NCI-H1092 (cell line): ENCODE data around the gene NUP210.
"Not testable (repeated sequence)": the region's sequence is repeated elsewhere in the genome, so short reads cannot be mapped to it uniquely, and the experiment has no call there.

Experiments
- DNase-seq: peaks from one replicate; lab custom pipeline; 2025; lab: John Stamatoyannopoulos, UW

The NUP210 gene

DNA sequence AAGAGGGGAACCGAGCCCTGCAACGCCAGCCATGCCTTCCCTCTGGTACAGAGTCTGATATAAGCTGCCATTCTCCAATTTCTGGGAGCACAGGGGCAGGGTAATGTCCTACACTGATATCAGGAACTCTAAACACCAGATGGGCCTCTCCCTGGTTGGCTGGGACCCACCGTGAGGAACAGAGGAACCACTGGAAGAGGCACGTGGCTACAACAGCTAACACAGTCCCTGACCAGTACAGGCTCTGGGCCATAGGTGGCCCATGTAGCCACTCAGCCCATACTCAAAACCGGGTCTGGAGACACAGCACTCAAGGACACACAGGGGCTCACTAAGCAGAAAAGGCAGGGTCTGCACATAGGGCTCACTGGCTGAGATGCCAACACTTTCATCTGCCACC, 13.9 kb downstream of the NUP210 start:
- no peak for DNase-seq

DNA sequence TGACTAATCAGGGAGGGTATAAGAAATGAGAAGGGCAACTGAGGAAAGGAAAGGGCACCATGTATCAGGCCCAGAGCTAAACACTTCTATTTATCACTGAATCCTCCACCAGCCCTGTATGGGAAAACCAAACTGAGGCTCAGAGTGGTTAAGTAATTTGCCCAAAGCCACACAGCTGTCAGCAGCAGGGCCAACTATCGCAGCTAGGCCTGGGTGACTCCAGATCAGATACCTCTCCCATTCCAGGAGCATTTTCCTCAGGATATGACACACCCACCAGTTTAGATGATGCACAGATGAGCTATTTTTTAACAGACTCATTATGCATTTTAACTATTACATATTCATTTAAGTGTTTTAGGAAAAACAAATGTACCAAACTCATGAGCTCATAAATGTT, 14.5 kb downstream of the NUP210 start:
- no peak for DNase-seq

DNA sequence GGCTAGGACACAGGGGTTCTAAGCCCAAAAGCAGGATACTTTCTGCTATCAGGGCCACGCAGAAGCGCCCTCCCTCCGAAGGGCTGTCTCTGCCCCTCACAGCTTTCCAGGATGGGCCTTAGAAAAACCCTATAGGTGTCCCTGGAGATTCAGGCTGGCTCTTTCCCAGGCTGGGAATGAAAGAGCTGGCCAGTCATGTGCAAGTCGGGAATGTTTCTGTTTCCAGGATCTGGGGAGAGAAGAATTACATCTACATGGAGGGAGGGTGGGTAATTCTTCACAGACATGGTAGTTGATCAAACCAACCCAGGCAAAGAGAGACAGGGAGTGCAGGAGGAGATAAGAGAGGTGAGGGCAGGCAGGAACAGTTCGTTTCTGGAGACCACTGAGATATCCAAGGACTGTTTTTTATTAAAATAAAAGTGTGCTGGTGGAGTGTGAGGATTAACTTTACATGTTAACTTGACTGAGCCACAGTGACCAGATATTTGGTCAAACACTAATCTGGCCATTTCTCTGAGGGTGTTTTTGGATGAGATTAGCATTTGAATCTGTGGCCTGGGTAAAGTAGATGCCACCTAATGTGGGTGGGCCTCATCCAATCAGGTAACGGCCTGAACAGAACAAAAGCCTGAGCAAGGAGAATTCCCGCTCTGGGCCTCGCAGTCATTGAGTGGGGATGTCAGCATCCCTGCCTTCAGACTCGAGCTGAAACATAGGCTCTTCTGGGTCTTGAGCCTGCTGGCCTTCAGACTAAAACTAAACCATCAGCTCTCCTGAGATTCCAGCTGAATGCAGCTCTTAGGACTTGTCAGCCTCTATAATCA, 15.3 kb downstream of the NUP210 start:
- no peak for DNase-seq

DNA sequence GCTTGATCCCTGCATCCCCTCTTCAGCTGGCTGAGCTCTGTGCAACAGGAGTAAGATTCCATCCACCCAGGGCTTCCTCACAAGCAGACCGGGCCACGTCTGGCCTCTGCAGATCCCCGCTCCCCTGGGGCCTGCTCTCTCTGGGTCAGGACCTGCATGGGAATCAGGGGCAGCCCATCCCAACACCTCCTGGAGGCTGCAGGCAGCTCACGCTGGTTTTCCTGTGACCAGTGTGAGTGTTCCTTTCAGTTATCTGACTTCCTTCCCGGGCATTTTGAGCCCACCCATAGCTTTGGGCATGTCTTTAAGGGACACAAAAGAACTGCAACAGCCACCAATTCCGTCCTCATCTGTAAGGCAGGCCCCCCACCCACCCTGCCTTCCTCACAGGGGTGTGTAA, 16.3 kb downstream of the NUP210 start:
- no peak for DNase-seq

DNA sequence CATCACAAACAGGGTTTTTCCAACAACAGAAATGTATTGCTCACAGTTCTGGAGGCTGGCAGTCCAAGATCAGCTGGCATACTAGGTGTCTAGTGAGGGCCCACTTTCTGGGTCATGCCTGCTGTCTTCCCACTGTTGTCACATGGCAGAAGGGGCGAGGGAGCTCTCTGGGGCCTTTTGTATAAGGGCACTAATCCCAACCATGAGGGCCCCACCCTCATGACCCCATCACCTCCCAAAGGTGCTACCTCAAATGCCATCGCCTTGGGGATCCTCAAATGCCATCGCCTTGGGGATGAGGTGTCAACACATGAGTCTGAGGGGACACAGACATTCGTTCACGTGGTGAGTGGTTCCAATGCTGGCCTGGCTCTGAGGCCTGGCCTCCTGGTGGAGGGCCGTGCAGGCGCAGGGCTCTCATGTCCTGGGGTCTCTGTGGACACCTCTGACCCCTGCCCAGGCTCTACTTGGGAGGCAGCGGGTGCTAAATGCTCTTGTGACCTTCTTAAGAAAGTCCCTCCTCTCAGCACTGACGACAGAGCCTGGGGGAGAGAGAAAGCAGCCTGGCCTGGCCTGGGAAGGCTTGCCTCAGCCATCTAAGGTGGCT, 16.8 kb downstream of the NUP210 start:
- no peak for DNase-seq

DNA sequence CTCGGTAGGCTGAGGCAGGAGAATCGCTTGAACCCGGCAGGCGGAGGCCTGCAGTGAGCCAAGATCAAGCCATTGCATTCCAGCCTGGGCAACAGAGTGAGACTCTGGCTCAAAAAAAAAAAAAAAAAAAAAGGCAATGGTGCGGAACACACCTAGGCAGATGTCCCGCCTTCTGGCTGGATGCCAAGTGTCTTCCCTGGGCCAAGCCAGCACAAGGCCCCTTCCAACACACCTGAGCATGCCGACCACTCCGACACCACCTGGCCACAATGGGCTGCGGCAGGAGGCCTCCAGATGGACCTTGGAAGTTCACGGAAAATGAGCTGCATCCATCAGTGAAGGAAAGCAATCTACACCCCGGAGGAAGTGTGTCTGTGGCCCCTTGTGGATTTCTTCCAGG, 19.0 kb downstream of the NUP210 start:
- no peak for DNase-seq

DNA sequence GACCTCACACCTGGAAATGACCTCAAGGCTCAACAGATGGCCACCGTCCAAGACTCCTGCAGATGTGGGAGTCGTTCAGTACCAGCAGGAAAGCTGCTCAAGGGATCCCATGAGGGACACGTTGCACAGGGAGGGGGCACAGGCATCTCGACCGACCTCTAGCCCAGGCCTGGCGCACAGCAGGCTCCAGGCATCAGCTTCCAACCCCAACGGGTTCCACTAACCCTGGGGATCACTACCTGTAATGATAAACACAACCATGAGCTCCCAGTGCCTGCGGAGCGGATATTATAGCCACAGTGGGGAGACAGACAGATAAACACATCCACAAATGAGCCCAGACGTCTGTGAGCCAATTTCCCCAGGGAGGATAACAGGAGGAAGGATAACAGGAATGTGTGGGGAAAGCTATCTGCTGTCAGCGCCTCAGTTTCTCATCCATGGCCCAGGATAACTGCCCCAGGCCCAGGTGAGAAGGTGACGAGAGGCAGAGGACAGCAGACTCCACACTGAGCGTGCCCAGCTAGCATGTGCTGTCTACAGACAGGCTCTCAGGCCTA, 19.9 kb downstream of the NUP210 start:
- no peak for DNase-seq

DNA sequence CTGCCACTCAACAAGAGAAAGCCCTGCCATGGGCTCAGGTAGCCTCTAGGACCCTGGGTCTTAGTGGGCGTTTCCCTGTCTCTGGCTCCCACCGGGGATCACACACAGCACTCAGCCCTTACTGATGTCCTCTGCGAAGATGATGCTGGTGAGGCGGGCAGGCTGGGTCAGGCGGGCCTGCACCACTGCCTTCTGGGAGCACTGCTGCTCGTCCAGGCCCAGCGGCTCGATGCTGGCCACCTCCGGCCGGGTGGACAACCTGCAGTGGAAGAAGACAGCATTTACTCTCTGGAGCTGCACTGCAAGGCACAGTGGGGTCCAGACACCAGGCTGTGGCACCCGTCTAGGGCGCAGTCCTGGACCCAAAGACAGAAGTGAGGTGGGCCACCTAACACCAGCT, 20.5 kb downstream of the NUP210 start:
- no peak for DNase-seq

DNA sequence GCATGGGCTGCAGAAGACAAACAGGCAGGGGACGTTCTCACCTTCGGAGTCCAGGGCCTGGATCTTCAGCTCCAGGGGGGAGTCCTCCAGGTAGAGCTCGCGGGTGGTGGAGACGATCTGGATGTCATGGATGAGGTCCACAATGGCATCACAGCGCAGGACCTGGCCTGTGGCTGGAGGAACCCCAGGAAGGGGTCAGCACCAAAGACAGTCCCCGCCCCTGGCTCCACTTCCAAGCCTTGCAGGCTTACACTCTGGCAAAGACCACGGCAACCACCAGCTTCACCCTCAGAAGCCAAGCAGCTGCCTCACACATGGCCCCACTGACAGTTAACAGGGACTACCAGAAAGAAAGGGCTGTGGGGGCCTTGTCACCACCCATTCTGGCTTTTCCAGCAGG, 22.8 kb downstream of the NUP210 start:
- no peak for DNase-seq

DNA sequence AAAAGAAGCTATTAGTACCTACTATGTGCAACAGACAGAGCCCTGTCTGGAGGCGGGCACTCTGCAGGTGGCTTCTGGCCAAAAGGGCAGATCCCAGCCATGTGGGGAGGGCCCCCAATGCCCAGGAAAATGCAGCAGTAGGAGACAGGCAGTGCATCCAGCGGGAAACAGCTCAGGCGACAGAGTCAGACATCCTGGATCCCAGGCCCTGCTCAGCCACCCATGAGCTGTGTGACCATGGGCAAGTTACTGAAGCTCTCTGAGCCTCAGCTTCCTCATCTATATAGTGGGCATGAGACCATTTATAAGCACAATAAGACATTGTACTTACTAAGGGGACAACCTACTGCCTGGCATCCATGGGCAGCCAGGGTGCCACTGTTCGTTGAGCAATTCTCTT, 25.8 kb downstream of the NUP210 start:
- DNase-seq, result no peak

DNA sequence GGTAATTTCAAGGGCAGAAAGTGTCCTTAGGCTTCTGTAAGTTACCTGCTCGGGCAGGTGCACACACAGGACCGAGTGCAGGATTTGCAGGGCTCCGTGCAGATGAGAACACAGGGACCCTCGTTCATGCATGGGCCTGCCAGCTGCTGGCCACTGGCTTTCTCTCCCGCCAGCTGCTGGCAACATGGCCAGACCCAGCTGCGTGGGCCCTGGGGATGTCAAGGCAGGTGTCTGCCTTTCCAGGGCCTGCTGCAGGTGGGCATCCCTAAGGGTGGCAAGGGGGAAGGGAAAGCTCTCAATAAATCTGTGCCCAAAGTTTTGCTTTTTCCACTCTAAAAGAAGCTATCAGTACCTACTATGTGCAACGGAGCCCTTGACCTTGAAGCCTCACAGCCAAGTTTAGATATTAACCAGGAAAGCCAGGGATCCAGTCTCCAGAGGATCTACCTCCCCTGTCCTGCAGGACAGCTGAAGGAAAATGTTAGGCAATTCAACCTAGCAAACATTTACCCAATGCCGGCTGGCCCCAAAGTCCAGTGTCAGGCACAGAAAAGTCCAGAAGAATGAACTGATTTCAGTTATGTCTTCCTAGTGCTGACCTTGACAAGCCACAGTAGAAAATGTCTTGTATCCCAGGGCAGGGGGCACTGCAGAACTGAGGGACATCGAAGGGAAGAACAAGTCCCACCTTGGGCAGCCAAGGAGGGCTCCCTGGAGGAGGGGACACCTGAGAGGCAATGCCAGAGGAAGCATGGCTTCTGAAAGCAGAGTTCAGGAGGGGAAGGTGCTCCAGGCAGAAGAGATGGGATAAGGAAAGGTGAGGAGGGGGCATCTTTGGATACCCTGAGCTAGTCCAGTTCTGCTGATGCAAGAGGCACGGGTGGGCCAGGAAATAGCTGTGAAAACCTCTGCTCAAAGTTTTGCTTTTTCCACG, 26.4 kb downstream of the NUP210 start:
- no peak for DNase-seq

DNA sequence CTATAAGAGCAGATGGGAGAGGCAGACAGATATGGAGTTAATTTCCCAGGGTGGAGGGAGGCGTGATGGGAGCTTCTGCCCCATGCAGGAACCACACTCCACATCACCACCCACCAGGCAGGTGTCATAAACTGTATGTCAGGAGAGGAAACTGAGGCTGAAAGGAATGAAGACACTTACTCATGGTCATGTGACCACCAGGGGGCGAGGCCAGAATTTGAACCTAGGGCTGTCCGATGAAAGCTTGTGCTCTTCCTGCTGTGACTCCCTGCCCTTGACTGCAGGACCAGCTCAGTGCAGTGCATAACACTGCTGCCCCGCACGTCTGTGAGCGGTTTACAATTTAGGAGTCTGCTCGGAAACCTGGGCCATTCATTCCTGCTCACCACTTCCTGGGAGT, 28.8 kb downstream of the NUP210 start:
- DNase-seq, result no peak

DNA sequence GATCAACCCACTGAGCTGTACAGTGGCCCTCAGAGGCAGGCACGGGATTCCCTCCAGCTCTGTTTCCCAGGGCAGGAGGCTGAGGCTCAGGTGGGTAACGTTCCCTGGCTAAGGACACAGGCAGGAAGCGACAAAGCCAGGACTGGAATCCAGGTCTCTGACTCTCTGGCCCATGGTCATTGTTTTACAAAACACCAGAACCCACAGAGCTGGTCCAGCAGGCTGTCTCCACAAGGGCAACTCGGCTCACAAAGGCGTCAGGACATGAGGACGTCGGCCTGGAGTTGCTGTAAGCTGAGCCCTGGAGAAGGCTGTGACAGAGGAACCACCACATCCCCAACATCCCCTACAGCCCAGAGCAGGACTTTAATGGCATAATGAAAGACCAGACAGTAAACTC, 30.7 kb downstream of the NUP210 start:
- DNase-seq, result no peak

DNA sequence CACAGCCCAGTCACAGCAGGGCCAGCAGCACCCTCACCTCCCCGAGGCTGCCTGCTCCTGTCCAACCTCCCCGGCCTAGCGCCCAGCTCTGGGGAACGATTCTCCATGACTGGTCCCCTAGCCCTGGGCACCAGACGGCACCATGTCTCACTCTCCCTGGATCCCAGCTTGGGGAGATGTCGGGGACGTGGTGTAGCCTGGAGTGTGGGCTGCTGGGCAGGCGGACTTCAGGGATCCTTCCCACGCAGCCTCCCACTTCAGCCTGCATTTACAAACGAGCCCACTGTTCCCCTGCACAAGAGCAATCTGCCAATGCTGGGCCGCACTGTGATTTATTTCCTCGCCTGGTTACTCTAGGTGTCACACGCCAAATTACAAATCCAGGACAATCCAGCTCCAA, 31.3 kb downstream of the NUP210 start:
- no peak for DNase-seq

DNA sequence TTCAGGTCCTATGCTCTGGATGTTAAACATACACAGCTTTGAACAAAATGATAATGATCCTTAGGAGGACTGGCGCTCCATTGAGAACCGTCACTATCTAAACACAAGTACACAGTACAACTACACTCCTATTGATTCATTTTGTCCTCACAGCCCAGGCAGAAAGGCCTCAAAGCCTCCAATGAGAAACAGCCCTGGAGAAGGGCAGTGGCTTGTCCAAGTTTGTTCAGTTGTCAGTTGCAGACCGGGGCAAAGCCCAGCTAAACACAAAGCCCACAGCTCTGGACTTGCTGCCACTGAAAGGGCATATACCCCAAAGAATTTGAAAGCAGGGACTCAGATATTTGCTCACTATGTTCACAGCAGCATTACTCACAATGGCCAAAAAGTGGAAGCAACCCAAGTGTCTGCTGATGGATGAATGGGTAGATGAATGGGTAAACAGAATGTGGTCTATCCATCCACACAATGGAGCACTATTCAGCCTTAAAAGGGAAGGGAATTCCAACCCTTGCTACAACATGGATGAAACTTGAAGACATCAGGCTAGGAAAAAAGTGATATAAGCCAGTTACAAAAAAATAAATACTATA, 34.7 kb downstream of the NUP210 start:
- DNase-seq, result no peak

DNA sequence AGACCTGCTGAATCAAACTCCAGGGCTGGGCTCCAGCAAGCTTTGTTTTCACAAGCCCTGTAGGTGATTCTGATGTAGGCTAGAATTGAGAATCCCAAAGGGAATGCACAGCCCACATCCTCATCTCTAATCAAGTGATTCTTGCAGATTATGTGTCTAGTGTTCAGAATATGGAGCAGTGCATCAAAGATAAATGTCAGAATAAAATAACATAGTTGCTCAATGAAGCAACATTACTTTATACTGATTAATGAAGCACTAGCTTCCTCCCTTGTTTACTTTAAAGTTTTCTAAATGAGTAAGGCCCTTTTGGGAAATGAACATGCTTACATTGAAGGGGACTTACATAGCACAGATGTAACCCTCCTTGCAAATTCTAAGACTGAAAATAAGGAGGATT, 39.2 kb downstream of the NUP210 start:
- no peak for DNase-seq

DNA sequence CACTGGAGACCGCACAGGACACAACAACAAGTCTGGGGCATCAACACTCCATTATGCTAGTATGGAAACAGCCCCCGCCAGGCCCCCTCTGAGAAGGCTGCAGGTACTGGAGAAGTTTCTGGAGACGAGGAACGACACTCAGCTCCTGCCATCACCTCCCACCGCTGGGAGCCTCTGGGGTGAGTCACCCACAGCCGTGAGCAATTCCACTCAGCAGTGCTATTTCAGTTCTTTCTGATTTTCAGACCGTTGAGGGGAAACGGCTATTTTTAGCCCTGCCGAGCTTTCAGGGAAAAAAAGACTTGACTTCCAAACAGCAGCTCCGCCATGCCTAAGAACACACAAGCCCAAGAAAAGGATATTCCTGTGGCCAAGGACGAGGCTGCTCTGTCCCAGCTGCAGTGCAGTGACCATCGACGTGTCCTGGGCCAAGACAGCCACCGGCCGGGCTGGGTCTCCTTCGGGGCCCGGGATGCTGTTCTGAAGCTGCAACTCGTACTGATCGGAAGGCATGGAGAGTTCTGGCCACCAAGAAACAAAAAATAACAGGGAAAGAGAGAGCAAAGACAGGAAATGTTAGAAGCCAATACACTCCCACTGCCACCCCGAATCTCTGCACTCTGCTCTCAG, 40.8 kb downstream of the NUP210 start:
- no peak for DNase-seq

DNA sequence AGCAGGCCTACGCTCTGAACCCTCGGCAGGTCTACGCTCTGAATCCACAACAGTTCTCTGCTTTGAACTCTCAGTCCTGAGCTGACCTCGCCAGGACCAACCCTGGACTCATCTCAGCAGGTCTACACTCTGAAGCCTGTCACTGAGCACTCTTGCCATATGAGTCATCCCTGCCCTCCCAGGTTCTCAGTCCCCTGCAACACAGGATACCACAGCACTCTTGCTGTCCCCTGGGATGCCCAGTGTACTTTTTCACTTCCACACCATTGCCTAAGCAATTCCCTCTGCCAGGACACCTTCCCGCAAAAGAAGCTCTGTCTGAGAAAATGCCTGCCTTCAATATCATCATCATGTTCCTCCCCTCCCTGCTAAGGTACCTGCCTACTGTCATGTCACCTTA, 42.0 kb downstream of the NUP210 start:
- no peak for DNase-seq

DNA sequence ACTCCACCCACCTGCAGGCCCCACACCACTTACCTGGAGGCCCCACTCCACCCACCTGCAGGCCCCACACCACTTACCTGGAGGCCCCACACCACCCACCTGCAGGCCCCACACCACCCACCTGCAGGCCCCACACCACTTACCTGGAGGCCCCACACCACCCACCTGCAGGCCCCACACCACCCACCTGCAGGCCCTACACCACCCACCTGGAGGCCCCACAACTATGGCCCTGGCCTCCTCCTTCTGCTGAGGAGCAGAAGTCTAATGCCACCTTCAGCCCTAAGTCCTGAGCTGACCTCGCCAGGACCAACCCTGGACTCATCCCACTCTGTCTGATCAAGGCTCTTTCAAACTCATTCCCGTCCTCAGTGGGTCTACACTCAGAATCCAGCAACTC, 42.4 kb downstream of the NUP210 start:
- DNase-seq, result not testable (repeated sequence)

DNA sequence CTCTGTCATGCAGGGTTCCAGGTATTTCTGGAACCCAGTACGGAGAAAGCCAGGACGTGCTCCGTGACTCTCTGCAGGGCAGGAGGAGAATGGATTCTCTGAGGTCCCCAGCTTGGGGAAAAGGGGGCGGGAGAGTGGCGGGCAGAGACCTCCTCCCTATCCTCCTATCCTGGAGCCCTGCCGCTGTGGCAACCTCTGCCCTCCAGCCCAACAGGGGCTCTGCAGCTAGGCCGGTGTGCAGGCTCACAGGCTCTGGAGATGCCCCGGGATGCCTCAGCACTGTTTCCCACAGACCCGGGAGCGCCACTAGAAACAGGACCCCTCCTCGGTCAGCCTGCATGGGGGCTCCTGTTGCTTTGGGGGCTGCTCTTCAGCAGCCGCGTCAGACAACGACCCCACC, 43.1 kb downstream of the NUP210 start:
- DNase-seq, result no peak

DNA sequence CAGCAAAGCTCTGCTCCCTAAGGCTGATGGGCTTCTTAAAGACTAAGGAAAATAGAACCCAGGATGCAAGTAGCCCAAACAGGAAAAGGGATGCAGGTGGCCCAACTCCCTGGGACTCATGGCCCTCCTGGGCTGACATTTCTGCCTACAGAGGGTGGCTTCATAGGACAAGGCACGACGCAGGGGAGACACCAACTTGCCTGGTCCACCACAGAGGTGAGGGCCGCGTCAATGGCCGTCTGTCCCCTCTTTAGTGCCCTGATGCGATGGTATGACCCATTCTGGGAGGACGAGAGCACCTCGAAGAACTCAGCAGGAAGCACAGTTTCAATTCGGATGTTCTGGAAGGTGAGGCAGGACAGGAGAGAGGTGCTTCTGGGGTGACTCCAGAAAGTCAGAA, 44.0 kb downstream of the NUP210 start:
- no peak for DNase-seq

DNA sequence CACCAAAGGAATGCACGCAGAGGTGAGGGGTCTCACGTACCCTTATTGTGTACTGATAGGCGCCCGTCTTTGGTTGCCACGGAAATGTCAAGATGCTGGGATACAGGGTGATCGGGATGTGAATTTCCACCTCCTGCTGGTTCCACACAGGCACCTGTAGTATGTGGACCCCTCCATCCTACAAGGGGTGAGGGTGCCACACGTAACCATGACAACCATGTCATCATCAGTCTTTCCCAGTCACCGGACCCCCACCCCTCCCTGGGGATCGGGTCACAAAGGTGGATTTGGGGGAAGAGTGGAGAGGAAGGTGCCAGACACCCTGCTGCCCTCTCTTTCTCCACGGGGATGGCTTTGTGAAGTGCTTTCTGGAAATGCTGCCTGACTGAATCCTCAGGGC, 44.7 kb downstream of the NUP210 start:
- no peak for DNase-seq
